ENCODE measurements around the gene ARHGEF7.

DNA sequence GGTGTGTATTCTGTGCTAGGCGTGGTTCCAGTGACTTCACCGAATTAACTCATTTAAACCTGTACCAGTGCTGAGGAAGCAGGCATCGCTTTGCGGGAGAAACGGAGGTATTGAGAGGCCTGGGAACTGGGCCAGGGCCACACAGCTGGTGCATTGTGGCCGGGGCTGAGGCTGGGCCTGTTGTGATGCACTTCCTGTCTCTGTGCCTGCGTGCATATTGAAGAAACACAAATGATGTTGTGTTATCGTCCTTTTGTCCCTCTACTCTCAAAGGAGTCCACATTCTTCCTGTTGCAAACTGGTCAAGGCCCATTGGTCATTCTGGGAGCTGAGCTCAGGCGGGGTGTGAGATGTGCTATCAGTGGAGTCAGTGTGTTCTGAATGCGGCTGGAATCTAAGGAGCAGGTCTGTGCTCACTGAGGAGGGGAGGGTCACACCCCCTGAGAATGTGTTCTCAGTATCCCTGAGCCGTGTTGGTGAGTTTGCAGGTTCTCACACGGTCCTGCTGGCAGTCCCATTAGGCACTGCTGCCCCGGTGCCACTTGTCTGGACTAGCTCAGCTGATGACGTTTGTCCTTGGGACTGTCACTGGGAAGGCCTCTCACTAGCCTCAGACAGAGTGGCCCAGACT is 62.1 kb downstream of the ARHGEF7 start:
- TF ChIP-seq, protein P1, sequence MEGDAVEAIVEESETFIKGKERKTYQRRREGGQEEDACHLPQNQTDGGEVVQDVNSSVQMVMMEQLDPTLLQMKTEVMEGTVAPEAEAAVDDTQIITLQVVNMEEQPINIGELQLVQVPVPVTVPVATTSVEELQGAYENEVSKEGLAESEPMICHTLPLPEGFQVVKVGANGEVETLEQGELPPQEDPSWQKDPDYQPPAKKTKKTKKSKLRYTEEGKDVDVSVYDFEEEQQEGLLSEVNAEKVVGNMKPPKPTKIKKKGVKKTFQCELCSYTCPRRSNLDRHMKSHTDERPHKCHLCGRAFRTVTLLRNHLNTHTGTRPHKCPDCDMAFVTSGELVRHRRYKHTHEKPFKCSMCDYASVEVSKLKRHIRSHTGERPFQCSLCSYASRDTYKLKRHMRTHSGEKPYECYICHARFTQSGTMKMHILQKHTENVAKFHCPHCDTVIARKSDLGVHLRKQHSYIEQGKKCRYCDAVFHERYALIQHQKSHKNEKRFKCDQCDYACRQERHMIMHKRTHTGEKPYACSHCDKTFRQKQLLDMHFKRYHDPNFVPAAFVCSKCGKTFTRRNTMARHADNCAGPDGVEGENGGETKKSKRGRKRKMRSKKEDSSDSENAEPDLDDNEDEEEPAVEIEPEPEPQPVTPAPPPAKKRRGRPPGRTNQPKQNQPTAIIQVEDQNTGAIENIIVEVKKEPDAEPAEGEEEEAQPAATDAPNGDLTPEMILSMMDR (conservative IDR thresholded peaks at IDR 0.05; ENCODE audit: low read length): no peak
- no peak for TF ChIP-seq EZH2phosphoT487 (IDR thresholded peaks at IDR 0.05; ENCODE audit: borderline replicate concordance)
